GDM1 (cell line): Measurements from ENCODE around the gene NAA16.
"Not testable (repeated sequence)": the region's sequence is repeated elsewhere in the genome, so short reads cannot be mapped to it uniquely, and the experiment has no call there.

Experiments
- DNase-seq: peaks from one replicate; lab custom pipeline; 2025; lab: John Stamatoyannopoulos, UW

The NAA16 gene

GRCh38 chr13:41409611-41410010, 98.5 kb downstream of the NAA16 start:
- no peak for DNase-seq

- no peak for DNase-seq
Measured at GRCh38 chr13:41411060-41411459, 100.0 kb downstream of the NAA16 start.

- DNase-seq: no peak
Measured at GRCh38 chr13:41411522-41411921, 100.5 kb downstream of the NAA16 start.

- DNase-seq: no peak
Measured at GRCh38 chr13:41413872-41414271, 102.8 kb downstream of the NAA16 start.

GRCh38 chr13:41416276-41416675, 105.2 kb downstream of the NAA16 start:
- no peak for DNase-seq

- no peak for DNase-seq
Measured at GRCh38 chr13:41418027-41418426, 107.0 kb downstream of the NAA16 start.

- no peak for DNase-seq
Measured at GRCh38 chr13:41418731-41419130, 107.7 kb downstream of the NAA16 start.

GRCh38 chr13:41419206-41419605, 108.1 kb downstream of the NAA16 start:
- DNase-seq: no peak

- no peak for DNase-seq
Measured at GRCh38 chr13:41420146-41420545, 109.1 kb downstream of the NAA16 start.

- DNase-seq: not testable (repeated sequence)
Measured at GRCh38 chr13:41421330-41421729, 110.3 kb downstream of the NAA16 start.

- DNase-seq: not testable (repeated sequence)
Measured at GRCh38 chr13:41421983-41422382, 110.9 kb downstream of the NAA16 start.

- DNase-seq: not testable (repeated sequence)
Measured at GRCh38 chr13:41423259-41423658, 112.2 kb downstream of the NAA16 start.

GRCh38 chr13:41424675-41425074, 113.6 kb downstream of the NAA16 start:
- not testable (repeated sequence) for DNase-seq

GRCh38 chr13:41426047-41426446, 115.0 kb downstream of the NAA16 start:
- DNase-seq: no peak
